Stomach (tissue), 9 donors: ENCODE results near the gene USP48. TPM values are rescaled to one million over a fixed set of nuclear protein-coding genes. Genes with fewer than 3 reads are reported as not detected.

Experiments used
- DNase-seq, 2 donors: peaks; one replicate each; pipeline versions ENCODE4 v3.0.0 to v3.0.0-alpha.2; 2013 to 2019
- H3K27ac ChIP-seq, 5 donors: fragments of 200-600 bp in 4 of 5; sonication (generic) in 4 of 5; one replicate each; pipeline ENCODE4 v1.5.1; 2013 to 2019; ENCODE audit warnings: mild to moderate bottlenecking in 1 of 5, moderate library complexity in 1 of 5
- H3K27me3 ChIP-seq, 3 donors: fragments of 200-600 bp; sonication (generic); one replicate each; pipeline ENCODE4 v1.5.1; 2017 to 2019; ENCODE audit warnings: mixed run types in 1 of 3
- H3K36me3 ChIP-seq, 4 donors: fragments of 200-600 bp; sonication (generic); 1 replicate in 3 of 4; 2 replicates in 1 of 4; pipeline ENCODE4 v1.5.1; 2016 to 2019
- H3K4me1 ChIP-seq, 4 donors: fragments of 200-600 bp; sonication (generic); one replicate each; pipeline ENCODE4 v1.5.1; 2016 to 2019
- H3K4me3 ChIP-seq, 4 donors: fragments of 200-600 bp; sonication (generic) in 3 of 4; one replicate each; pipeline ENCODE4 v1.5.1; 2016 to 2019; ENCODE audit warnings: mild to moderate bottlenecking in 1 of 4
- H3K9me3 ChIP-seq, 4 donors: fragments of 200-600 bp; sonication (generic); one replicate each; pipeline ENCODE4 v1.5.1; 2016 to 2019
- EP300 ChIP-seq: sonication (generic); formaldehyde crosslinking; IDR thresholded peaks from one replicate; pipeline ENCODE4 v1.6.1; 2017; ENCODE audit warnings: antibody characterized with exemption
- POLR2A ChIP-seq, 4 donors: fragments of 450-650 bp; IDR thresholded peaks; one replicate each; pipeline ENCODE4 v1.6.1; 2016; ENCODE audit warnings: antibody characterized with exemption in 4 of 4, control low read depth in 2 of 4, mild to moderate bottlenecking in 1 of 4, moderate library complexity in 1 of 4
- POLR2AphosphoS5 ChIP-seq, 3 donors: sonication (generic); formaldehyde crosslinking; IDR thresholded peaks; one replicate each; pipeline ENCODE4 v1.6.1; 2016; ENCODE audit warnings: antibody characterized with exemption in 3 of 3
- WGBS, 5 donors: extraction: QIAGEN DNeasy Blood & Tissue Kit in 3 of 5; methylation state at CpG; one replicate each; pipeline versions ENCODE4 v1.1.5 to v1.1.7; 2013 to 2018; 5-methylcytosine and 5-hydroxymethylcytosine counted together
- intact Hi-C: fragments of 100-400 bp; cut with DNase I; formaldehyde crosslinking; loops from one replicate; pipeline ENCODE4 v1.15.1; 2023; ENCODE audit warnings: low total_unique reads
- polyA plus RNA-seq, 3 donors: library from polyadenylated mRNA; stranded (reverse); fragments of 200-250 nt; gene quantifications; one replicate each; pipeline ENCODE4 v1.2.3, GENCODE V29; 2013
- total RNA-seq, 5 donors: library from RNA; depleted of rRNA; stranded (reverse); fragments of >200 nt; gene quantifications; one replicate each; pipeline versions ENCODE4 v1.1.0 to v1.2.3, GENCODE V29; 2014 to 2016
- TF ChIP-seq, protein P1 (sequence below), 7 experiments: fragments of 450-650 bp in 4 of 7; fragments of 200-600 bp in 3 of 7; sonication (generic) in 3 of 7; IDR thresholded peaks; one replicate each; pipeline ENCODE4 v1.5.1; 2016 to 2019; ENCODE audit warnings: antibody characterized with exemption in 7 of 7, control low read depth in 2 of 7, mild to moderate bottlenecking in 1 of 7
- donor health status: healthy with polysubstance abuse.
- donor health status: Bipolar disorder and iron deficiency.
- donor health status: healthy.

The USP48 gene
- total and polyA plus RNA-seq, 8 donors = 12.7 to 144 (median 78.7) TPM

DNA sequence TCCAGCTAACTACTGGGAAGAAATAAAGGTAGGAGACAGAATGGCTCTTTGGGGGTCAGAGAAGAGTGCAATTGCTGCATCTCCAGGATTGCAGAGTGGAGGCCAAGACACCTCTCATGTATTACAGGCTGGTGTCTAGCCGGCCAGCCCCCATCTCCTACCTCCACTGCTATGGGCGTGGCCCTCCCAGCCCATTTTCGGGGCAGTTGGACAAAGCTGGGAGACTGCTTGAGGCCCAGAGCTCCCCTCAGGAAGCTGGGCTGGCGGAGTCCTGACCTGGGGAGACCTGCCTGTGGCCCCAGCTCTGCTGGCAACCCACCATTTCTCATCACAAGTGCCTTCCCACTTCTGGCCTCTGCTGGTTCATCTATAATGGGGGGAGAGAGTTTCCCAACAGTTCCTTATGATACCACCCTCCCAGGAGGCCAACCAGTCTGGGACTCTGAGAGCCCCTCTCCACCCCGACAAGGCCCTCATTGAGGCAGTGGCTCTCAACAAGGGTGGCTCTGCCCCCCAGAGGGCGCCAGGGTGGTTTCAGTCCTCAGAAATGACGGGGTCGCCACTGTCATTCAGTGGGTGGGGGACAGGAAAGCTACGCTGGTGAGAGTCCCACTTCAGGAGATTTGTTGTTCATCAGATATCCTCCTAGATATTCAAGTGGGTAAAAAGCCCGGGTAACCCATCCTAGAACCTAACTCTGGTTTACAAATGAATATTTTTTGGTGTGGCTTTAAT, 125.3 kb downstream of the USP48 start:
- no peak for DNase-seq
- Histone ChIP-seq H3K9me3 (no peaks in the 10 kb centered on the region), H3K4me3 (no peak overlapping the region), H3K27ac (no peak overlapping the region), H3K4me1 (peaks cover 5 to 29% (median 16%) of the 10 kb centered on the region in 4 donors), H3K36me3 (no peaks in the 10 kb centered on the region), H3K27me3 (peaks cover 0 to 43% (median 8%) of the 10 kb centered on the region in 3 donors)
- TF ChIP-seq EP300 (no peak), POLR2AphosphoS5 (IDR thresholded peaks at IDR 0.05) (no peak), POLR2A (IDR thresholded peaks at IDR 0.05) (no peak)
- TF ChIP-seq, protein P1, sequence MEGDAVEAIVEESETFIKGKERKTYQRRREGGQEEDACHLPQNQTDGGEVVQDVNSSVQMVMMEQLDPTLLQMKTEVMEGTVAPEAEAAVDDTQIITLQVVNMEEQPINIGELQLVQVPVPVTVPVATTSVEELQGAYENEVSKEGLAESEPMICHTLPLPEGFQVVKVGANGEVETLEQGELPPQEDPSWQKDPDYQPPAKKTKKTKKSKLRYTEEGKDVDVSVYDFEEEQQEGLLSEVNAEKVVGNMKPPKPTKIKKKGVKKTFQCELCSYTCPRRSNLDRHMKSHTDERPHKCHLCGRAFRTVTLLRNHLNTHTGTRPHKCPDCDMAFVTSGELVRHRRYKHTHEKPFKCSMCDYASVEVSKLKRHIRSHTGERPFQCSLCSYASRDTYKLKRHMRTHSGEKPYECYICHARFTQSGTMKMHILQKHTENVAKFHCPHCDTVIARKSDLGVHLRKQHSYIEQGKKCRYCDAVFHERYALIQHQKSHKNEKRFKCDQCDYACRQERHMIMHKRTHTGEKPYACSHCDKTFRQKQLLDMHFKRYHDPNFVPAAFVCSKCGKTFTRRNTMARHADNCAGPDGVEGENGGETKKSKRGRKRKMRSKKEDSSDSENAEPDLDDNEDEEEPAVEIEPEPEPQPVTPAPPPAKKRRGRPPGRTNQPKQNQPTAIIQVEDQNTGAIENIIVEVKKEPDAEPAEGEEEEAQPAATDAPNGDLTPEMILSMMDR (IDR thresholded peaks at IDR 0.05) = no peak
- intact Hi-C loops = loop anchor here (10.0 kb wide), 1 partner anchor 143 kb away; no protein-coding TSS in a partner anchor
- WGBS, 5 donors = 56 to 74% (median 68%) methylated on average over 5 to 10 of the region's 10 CpGs

DNA sequence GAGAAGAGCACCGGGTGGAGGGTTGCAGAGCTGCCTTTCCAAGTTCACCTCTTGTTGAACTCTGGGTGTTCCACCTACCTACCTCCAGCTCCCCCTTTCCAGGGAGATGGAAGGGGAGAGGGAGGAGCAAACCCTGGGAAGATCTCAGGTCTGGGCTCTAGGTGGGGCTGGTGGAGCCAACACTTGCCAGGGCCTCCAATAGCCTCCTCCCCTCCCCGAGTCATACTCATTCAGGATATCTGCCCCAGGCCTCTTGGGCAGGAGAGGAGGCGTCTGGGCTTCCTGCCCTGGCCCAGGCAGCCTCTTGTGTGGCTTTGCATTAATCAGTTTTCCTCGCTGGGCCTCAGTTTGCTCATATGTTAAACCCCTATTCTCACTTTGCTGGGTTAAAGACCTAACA, 127.2 kb downstream of the USP48 start:
- no peak for TF ChIP-seq EP300
- WGBS, 5 donors = 17 to 48% (median 29%) methylated on average over 4 of the region's 4 CpGs
- Histone ChIP-seq H3K27ac (no peak overlapping the region), H3K4me3 (no peak overlapping the region), H3K27me3 (peaks cover 0 to 40% (median 8%) of the 10 kb centered on the region in 3 donors), H3K9me3 (no peaks in the 10 kb centered on the region), H3K4me1 (peaks cover 18 to 46% (median 31%) of the 10 kb centered on the region in 4 donors), H3K36me3 (no peaks in the 10 kb centered on the region)
- intact Hi-C loops = loop anchor here (10.0 kb wide), 1 partner anchor 141 kb away; no protein-coding TSS in a partner anchor
- peak in 1 of 2 donors; percentile 44 for DNase-seq

DNA sequence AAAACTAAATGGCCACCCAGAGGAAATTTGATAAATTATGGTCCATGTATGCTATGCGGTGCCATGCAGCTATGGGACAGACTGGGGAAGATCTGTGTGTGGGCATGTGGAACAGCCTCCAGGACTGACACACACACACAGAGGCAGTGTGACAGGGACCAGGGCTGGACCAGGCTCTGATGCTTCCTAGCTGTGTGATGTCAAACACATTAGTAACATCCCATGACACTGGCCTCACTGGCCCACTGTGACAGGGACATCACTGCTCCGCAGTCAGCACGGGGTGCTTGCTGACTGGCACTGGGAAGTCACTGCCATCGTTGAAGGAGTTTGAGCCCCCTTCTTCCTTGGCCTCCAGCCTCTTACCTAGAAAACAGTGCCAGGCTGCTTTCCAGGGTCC, 127.7 kb downstream of the USP48 start:
- 62 to 83% (median 81%) methylated on average over 1 to 4 of the region's 4 CpGs for WGBS, 5 donors

DNA sequence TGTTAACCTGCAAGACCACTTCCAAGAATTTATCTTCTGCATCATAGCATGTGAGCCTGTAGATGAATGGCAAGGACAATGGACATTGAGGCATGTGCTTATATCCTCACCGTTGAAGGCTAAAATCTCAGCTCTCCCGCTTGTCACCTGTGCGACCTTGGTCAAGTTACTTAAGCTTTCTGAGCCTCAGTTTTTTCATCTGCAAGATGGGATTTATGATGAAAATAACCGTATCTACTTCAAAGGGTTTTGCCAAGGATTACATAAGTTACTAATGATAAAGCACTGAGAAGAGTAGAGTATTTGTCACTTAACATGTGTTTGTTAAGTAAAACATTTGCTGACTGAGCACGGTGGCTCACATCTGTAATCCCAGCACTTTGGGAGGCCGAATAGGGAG, 128.7 kb downstream of the USP48 start:
- intact Hi-C loops = loop anchor here (10.0 kb wide), 1 partner anchor 139 kb away; no protein-coding TSS in a partner anchor
- WGBS, 5 donors = 84 to 90% (median 85%) methylated on average over 6 of the region's 6 CpGs
- no peak overlapping the region for H3K27ac ChIP-seq

More for the DNA sequence above, 127.7 kb downstream of the USP48 start:
- no peaks in the 10 kb centered on the region for H3K36me3 ChIP-seq
- TF ChIP-seq, protein P1 (IDR thresholded peaks at IDR 0.05) = no peak
- TF ChIP-seq EP300 (no peak), POLR2AphosphoS5 (IDR thresholded peaks at IDR 0.05) (no peak), POLR2A (IDR thresholded peaks at IDR 0.05) (no peak)
- peaks cover 23 to 51% (median 34%) of the 10 kb centered on the region in 4 donors for H3K4me1 ChIP-seq
- intact Hi-C loops = loop anchor here (10.0 kb wide), 1 partner anchor 140 kb away; no protein-coding TSS in a partner anchor
- no peak overlapping the region for H3K4me3 ChIP-seq
- H3K27ac ChIP-seq = no peak overlapping the region
- no peaks in the 10 kb centered on the region for H3K9me3 ChIP-seq
- H3K27me3 ChIP-seq = peaks cover 0 to 40% (median 10%) of the 10 kb centered on the region in 3 donors
- DNase-seq = no peak

More for the DNA sequence above, 128.7 kb downstream of the USP48 start:
- peaks cover 18 to 47% (median 29%) of the 10 kb centered on the region in 4 donors for H3K4me1 ChIP-seq
- H3K9me3 ChIP-seq = no peaks in the 10 kb centered on the region
- H3K4me3 ChIP-seq = no peak overlapping the region
- H3K36me3 ChIP-seq = no peaks in the 10 kb centered on the region
- peaks cover 0 to 38% (median 6%) of the 10 kb centered on the region in 3 donors for H3K27me3 ChIP-seq
- TF ChIP-seq EP300 = no peak
- TF ChIP-seq POLR2A (IDR thresholded peaks at IDR 0.05) = no peak
- TF ChIP-seq, protein P1 (IDR thresholded peaks at IDR 0.05) = no peak
- TF ChIP-seq POLR2AphosphoS5 (IDR thresholded peaks at IDR 0.05) = no peak
- DNase-seq = no peak
